ENCODE data around the gene ARMC12.

- TF ChIP-seq POLR2A (IDR thresholded peaks at IDR 0.05) (no peak), CTCF (IDR thresholded peaks at IDR 0.05) (no peak)
Measured at GRCh38 chr6:35776364-35777215, 39.8 kb downstream of the ARMC12 start, which contains the start of gene CLPSL2.

Measured in esophagus squamous epithelium (tissue), 4 donors.